GM21367 (cell line): ENCODE data around the gene SLIT3.

ENCODE experiments used
- ATAC-seq: cut with Tn5 transposase; IDR thresholded peaks from one replicate; pipeline ENCODE4 v1.9.1; 2021; ENCODE audit not compliant: unreplicated experiment

Gene SLIT3

DNA sequence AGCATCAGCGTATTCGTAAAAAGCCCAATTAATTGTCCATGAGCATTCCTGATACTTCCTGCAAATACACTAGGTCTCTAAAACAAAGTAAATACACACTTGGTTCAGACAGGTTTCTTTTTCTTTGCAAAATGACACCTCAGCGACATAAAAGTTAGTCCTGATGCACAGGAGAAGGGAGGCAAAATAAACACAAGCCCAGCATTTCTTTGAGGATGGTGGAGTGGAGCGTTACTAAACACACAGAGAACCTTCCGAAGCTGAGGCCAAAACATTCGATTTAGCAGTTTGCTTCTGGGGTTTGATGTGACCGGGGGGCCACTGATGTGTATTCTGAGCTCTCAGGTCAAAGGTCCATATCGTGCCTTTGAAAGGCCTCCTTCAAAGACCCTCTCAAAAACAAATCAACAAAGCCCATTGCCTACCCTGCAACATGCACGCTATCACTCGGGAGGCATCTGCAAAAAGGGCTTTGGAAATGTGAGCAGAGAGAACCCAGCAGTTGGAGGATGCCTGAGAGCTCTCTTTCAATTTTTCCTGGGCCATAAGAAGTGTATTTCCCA lies 453.3 kb downstream of the SLIT3 start:
- no peak for ATAC-seq

DNA sequence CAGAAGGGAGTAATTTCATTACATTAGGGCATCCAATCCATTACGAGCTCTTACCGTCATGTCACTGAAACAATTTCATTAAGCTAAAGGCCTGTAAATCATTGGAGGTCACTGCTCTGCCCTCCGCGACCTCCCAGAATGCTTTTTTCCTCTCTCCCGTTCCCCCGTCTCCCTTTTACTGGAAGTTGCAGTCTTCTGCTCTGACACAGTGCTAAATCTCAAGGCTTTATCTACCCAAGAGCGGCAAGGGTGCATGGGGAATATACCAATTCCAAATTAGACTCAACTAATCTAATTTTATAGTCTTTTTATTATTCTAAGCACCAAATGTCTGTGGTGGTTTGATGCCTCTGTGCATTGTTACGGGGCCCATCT lies 456.0 kb downstream of the SLIT3 start:
- ATAC-seq = no peak

DNA sequence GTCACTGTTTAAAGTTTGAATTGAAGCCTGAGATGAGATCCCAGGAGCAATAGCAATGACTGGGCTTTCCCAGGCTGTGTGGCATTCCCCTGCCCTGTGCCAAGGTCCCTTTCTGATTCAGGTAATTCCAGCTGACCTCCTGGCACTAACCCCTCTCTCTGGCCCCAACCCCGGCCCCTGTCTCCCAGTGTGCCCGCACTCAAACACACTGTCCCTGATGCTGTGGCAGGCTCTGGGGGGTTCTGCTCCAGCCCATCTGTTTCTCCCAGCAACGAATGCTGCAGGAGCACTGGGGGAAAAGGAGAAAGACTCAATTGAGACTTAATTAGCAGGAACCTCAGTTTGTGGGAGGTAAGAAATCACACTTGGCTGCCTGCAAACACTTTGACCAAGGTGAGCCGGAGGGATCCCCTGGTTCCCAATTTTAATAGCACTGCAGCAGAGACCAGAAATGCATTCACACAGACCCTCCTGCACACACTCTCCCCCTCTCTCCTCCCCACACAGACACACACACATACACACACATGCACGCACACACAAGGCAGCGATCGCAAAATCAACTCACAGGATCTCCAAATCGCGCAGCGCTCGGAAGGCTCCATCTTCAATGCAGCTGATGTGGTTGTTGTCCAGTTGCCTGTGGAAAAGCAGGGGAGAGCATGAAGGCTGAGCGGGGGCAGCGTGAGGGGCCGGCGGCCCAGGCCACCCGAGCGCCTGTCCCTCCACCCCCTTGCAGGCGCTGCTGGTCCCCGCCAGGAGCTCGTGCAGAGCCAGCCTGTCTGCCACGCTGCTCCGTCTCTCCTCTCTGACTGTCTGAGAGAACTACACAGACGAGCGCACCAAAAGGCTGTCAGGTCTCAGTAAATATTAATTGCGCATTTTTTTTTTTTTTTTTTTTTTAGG lies 456.7 kb downstream of the SLIT3 start:
- ATAC-seq = no peak

DNA sequence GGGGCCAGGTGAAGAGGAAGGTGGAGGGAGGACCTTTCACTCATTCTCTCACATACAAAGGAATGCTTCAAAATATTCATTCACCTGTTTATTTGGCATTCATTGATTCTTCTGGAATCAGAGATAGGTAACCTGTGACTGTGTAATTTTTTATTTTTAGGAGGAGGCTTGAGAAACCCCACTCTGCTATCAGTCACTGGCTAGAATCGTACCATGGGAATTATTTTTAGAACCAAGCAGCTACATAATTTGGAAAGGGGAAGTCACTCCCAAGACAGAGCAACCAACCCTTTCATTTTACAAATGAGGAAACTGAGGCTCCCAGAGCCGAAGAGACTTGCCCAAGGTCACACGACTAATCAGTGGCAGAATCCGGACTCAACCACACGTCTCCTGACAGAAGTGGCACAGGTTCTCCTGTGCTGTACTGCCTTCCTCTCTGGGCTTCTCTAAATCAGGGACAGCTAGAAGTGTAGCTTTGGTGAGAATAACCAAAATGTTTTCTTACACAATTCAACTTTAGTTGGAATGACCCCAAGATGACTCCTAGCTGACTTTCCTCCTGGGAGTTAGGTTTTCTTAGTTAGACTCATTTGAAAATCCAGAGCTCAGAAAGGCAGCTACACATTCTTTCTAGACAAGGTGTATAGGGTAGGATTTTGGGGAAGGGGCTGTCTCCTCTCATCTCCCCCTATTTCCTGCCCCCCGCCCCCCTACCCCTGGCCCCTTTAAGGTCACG lies 457.5 kb downstream of the SLIT3 start:
- no peak for ATAC-seq

DNA sequence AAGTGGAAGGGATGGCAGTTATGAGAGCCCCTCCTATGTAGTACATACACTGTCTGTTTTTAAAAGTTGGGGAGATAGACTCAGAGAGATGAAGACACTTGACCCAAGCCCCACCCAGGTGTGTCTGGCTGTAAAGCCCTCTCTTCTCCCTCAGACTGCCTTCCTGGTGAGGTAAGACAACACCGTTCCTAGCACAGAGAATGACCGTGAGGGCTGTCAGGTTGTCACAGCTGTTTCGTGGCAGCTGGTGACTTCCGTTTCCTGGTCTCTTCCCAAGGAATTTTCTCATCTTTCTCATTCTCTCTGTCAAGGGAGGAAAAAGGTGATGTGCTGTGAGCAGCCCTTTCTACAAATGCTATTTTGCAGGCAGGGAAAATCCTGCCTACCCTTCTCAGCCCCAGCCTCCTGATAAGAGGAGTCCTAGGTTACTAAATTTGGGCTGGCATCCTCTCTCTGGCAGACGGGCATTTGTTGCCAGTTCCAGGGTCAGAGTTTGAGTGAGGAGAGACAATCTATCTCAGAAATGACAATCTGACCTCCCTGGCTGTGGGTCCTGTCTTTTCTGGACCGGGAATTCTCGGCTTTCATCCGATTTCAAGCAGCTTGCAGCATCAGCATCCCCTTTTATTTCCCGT lies 458.3 kb downstream of the SLIT3 start:
- ATAC-seq = no peak

DNA sequence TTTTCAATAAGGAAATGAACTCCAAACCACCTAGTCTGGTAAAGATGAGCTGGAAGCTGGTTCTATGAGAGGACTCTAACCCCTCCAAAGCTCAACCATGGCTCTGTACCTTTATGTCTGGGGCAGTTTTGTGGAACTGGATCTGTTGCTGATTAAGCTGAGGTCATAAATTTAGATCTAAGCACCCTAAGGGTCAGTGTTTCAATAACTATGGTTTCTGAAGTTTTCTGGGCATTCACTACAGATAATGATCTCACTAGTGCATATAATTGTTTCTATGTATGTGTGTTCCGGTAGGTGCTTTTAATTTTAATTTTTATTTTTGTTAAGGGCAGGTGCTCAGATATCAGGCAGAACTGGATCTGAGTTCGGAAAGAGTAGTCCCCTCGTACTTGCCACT lies 463.1 kb downstream of the SLIT3 start:
- ATAC-seq = no peak

DNA sequence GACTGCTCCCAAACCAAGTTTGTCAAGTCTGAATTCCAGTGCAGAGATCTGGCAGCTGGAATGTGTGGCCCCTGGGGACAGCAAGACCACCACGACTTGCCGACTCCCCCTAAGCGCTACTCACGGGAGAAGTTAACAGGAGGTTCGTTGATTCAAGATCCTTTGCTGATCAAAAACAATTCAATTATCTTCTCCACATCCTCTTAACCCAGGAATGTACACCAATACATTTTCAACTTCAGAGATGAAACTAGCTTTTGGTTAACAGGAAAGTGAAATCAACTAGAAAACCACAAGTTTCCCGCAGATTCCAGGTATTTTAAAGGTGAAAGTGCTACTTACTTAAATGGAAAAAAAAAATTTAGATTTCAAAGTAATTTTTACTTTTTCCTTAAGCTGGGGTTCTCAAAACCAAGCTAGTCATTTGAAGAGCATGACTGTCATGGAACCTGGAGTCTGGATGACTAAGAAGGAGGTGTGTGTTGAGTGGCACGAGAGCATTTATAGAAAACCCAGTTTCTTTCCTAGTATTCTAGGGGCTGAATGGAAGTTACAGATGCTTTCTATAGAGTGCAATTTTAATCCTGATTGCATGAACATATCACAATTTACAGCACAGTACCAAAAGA lies 464.2 kb downstream of the SLIT3 start:
- no peak for ATAC-seq

DNA sequence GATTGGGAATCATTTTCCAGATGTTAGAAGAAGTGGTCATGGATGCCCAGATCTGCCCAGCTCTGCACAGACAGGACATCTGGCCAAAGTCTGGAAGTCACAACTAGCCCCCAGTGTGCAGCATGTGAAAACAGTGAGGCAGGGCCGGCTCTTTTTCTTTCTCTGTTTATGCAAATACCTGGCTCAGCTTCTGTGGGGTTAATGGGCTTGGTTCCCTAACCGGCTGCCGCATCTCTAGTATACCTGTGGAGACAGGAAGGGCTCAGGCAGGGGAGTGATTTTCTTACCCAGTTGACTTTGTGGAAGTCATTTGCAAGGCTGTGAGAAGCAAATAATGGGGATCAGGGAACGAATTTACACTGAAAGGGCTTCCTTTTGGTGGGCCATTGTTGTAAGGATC lies 467.0 kb downstream of the SLIT3 start:
- ATAC-seq = no peak

DNA sequence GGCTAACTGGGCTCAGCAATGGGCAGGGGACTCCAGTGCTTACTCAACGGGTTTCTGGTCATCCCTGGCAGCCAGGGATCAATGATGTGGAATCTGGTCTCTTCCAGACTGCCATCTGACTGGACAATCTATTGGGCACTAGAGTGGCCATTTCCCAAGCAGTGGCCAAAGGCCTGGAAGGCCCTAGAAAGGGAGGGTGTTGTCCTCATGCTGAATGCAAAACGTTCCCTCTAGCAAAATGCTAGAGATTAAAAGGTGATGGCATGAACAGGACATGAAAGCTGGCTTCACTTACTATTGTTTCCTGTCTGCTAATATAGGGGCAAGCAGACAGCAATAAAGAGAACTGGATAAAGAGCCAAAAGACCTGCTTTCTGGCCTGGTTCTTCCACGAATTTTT lies 467.6 kb downstream of the SLIT3 start:
- no peak for ATAC-seq

DNA sequence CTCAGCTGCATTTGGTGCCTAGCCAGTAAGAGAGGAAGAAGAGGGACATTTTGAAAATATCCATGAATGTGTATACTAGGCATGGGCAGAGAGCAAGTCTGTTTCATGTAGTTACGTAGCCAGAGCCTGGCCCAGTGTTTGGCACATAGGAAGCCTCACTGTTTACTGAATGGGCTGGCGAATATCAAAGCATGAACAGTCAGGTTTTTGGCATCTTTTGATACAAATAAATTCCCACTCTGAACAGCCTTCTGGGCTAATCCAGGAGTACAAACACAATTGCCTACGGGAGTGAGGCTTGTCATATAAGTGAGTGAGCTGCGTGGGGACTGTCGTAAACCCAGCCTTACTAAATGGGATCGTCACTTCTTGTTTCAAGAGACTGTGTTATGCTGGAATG lies 468.6 kb downstream of the SLIT3 start:
- no peak for ATAC-seq

DNA sequence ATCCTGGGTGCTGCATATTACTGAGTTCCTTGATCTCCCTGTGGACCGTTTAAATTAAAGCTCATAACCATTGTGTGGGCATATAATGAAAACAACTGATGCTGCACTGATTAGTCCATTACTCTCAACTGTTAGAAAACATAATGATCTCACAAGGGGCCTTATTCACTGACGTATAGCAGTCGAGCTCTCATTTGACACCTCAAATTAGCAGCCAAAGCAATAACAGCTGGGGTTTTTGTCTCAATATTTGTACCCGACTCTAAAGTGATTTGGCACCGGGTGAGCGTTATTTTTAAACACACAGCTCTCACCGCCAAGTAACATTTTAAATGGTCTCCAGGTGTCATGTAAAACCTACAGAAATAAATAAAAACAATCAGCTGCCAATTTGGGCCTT lies 469.6 kb downstream of the SLIT3 start:
- no peak for ATAC-seq

DNA sequence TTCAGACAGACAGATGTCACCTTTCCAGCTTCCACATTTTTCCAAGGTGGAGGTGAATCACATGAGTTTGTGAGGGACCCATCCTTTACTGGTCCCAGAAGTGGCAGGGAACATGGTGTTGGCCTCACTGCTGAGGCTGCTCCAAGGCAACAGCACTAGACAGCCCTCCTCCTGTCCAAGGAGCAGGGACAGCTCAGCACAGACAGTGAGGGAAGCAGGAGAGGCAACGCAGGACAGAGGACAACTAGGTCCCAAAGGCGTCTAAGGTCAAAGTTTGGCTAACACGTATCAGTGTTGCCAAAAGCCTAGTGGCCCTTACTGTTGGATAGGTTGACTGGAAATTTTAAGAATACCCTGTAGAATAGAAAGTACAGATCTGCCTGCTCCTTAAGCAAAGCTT lies 470.1 kb downstream of the SLIT3 start:
- no peak for ATAC-seq

DNA sequence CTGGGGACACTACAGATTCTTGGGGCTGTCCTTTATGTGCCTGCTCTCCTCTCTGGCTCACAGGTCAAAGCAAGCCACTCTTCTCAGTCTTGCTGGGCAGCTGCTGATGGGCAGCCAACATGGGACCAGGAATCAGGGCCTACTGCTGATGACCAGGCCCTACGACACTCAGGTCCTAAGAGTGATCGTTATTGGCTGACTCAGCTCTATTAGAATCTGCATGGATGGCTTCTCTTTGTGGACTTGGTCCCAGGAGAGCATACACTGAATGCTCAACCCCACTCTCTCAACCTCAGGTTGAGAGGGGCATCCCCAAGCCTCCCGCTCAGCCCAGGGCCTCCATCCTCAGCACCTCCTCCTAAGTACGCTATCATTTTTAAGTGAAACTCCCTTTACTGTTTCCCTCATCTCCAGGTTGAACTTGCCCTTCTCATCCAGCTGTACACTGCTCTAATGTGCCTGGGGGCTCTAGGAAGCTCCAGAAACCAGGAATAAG lies 471.0 kb downstream of the SLIT3 start:
- ATAC-seq = no peak

DNA sequence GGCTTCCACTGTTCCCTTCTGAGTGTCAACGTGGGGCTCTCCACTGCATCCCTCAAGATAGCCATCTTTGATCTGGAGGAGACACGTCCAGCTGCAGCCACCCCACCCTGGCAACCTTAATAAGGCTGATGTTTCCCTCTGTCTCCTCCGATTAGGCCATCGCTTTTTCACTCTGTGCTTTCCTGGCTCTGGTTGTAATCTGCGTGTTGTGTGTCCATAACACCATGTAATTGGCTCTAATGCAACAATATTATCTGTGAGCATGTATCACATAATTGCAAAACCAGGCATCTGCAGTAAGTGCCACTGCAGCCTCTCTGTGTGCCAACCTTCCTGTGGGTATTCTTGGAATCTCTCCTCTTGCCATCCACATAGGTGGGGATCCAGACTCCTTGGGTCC lies 471.9 kb downstream of the SLIT3 start:
- no peak for ATAC-seq

DNA sequence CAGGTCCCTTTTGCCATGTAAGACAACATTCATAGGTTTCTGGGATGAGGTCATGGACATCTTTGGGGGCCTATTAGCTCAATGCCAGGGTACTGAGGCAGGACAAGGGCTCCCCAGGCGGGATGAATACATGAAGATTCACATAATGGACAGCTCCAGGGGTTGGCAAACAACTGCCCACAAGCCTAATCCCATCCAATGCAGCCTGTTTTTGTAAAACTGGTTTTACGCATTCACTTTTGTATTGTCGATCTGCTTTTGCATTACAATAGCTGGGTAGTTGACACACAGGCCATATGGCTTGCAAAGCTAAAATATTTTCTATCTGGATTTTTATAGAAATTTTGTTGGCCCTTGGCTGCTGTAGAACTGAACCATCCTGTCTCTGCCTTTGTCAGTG lies 473.3 kb downstream of the SLIT3 start:
- ATAC-seq = no peak

DNA sequence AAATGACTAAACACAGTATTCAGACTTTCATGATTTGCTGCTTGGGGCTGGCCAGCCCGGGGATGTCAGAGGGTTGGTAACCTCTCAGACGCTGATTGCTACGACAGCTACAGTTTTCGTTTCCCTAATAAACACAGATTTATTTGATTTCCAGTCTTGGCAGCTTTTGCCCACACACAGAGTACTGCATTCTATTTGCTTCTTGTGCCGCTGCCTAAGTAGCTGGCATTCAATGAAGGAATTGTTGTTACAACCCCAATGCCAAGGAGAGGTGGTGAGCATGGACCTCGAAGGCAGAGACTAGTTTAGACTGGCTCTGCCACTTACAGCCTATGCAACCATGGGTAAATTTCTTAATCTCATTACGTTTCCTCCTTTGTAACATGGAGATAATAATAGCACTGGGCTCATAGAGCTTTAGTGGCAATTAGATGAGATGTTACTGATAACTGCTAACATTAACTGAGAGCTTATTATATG lies 474.7 kb downstream of the SLIT3 start:
- no peak for ATAC-seq

DNA sequence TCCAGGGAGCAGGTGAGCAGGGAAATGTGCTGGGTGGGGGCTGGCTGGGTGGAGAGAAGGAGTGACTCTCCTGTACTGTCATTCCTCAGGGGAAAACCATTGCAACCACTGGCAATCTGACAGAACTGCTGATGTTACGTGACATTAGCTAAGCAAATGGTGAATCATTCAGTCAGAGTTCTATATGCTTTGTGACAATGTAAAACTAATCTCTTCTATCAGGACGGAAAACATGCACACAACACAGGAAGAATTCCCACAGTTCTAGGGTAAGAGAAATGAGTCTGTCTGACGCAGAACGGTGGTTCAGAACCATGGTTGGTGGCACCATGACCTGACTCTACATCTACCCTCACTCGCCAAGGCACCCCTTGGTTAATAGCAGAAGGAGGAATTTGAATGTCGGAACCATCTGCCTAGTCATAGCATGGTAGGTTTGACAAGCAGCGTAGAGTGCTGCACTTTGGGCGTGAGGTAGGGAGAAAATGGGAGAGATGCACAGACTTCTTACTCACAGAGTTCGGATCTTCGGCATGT lies 478.1 kb downstream of the SLIT3 start:
- ATAC-seq = no peak

DNA sequence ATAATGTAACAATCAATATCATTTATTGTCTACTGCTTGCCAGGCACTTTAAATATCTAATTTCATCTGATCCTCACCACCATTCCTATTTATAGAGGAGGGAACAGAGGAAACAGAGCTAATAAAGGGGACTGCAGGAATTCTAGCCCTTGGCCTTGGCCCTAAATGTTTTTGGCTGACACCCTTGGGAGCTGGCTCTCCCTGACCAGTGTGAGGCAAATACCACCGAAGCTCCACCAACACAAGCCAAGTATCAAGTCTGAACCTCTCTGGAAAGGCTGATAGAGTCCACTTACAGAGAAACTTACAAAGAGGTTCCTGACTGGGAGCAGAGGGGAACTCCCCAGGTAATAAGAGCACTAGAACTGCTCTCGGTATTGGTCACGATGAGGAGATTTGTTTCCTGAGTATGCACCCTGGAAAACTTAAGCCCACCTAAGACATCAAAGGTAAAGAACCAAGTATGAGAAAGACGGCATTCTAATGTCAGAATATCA lies 478.6 kb downstream of the SLIT3 start:
- ATAC-seq = no peak

DNA sequence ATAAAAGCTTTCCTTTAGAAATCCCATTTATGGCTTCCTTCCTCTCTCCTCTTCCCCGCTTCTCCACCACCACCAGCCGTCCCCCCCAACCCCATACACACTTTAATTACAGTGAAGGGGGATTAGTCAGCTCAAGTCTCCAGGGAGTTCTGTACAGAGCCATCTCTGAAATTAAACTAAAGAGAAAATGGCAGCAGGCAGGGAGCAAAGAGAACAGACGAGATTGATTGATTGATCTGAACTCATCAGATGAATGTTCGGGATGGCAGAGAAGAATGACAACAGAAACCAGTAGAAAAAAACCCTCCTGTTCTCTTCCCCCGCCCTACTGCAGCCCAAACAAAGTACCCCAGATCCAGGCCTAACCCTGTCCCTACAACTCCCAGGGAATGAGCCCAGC lies 480.1 kb downstream of the SLIT3 start:
- no peak for ATAC-seq

DNA sequence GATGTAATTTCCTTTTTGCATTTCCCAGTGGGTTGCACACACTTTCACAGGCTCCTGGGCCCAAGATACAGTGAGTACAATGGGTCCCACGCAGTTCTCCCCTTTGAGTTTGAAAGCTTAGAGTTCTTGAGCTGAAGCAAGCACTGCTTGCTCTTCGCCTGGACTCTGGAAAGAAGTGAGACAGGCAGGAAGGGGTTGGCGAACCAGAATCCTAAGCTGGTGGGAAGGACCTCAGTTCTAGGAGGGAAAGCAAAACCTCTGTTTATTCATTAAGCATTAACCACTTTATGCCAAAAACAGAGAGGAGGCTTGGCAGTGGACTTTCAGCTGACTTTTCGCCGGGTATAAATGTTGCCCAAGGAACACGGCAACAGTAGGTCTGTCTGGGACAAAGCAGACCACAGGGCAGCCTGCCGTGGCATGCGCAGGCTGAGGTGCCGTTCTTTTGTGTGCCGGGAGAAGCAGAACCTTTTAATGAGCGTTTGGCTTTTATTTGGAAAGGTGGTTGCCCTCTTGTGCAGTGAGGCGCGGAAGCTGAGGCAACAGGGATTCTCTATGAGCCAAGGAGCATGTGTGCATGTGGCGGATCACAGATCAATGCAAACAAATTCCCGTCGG lies 481.8 kb downstream of the SLIT3 start:
- ATAC-seq = no peak
